HG02588 (cell line): ENCODE results near the gene PAQR7.

Experiments
- ATAC-seq: cut with Tn5 transposase; IDR thresholded peaks from one replicate; pipeline ENCODE4 v1.9.1; 2021; ENCODE audit warnings: mild to moderate bottlenecking, moderate library complexity; ENCODE audit not compliant: unreplicated experiment

The PAQR7 gene

DNA sequence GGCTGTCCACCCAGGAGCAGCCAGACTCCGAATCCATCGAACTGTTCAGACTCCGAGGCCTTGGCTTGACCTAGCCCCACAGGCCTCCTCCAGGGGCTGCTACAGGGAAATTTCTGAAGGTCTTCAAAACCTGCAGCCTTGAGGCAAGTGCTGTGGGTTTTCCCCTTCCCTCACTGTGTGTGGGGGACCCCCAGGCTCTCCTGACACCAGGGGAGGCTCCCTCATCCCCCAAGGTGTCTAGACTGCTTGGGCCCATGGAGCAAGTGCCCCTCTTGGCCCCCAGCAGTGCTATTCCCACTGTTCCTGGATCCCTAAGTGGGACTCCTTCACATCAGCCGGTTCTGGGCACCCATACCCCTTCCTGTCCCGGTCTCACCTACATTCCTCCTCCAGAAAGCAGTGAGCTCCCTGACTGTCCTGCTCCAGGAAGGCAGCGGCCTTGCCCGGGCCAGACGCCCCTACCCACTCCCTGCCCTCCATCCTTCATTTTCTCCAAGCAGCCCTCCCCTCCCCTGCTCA, 814 bp downstream of the PAQR7 start:
- ATAC-seq, result peak; percentile 12

DNA sequence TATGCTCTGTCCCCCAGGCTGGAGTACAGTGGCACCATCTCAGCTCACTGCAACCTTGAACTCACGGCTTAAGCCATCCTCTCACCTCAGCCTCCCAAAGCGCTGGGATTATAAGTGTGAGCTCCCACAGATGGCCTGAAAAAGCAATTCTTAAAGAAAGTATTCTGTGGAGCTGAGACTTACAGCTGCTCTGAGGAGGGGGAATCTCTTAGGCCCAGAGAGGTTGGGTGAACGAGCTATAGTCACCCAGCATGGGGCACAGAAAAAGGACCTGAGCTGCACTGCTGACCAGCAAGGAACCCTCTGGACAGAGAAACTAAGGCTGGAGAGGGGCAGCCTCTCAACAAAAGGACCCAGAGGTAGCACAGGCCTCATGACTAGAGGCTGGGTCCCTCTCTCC, 1.3 kb downstream of the PAQR7 start:
- no peak for ATAC-seq

DNA sequence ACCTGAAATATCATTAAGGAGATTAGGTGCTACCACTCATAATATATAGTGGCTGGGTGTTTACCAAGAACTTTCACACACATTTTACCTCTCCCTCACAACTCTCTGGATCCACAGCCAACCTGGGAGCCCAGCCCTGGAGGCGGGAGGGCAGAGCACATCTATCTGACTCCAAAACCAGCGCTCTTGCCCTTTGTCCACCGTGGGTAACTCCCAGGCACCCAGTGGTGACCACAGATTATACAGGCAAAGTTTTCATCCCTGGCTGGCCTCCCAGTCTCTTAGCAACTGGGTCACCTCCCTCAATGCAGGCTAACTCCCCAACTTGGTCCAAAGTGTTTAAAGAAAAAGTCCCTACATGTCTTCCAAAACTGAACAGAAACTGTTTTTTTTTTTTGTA, 2.4 kb downstream of the PAQR7 start:
- no peak for ATAC-seq

DNA sequence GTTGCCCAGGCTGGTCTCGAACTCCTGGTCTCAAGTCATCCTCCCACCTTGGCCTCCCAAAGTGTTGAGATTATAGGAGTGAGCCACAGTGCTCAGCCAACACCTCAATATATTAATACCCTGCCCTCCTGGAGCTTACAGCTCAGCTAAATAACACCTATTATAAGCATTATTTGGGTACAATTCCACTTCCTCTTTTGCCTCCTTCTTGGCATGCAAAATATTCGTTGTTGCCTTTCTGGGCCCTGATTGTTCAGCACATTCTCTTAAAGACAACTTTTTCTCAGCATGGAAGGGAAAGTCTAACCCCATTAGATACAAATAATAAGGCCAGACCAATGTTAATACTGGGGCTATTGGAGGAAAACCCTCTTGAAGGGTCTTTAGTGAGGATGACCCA, 2.8 kb downstream of the PAQR7 start:
- ATAC-seq, result no peak

DNA sequence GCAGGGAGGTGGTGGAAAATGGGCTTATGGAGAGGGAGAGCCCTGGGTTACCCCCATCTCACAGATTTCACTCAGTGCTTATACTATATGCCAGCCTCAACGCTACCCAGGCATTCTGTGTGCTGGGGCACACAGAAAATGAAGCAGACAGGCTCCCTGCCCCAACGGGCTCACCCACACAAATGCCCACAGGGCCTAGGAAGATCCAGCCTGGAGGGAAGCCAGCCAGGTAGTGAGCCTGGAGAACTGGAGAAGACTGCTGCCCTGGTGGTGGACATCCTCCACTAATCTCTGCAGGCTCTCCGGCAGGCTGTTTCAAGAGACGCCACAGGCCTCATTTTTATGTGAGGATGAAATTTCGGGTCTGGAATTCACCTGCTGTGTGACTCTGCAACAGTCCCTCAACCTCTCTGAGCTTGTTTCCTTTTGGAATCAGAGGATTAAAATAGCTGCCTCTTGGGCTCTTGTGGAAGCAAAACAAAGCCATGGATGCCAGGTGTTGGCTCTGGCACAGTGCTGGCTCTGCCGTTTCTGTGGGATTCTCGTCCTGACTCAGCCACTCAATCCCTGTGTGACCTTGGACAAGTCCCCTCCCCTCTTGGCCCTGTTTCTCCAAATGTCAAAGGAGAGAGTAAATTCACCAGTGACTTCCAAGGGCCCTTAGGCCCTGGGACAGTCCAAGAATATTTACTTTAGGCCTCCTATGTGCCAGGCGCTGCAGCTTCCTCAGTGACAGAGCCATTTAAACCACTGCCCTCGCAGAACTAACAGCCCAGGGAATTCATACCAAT, 3.6 kb downstream of the PAQR7 start:
- ATAC-seq, result no peak

DNA sequence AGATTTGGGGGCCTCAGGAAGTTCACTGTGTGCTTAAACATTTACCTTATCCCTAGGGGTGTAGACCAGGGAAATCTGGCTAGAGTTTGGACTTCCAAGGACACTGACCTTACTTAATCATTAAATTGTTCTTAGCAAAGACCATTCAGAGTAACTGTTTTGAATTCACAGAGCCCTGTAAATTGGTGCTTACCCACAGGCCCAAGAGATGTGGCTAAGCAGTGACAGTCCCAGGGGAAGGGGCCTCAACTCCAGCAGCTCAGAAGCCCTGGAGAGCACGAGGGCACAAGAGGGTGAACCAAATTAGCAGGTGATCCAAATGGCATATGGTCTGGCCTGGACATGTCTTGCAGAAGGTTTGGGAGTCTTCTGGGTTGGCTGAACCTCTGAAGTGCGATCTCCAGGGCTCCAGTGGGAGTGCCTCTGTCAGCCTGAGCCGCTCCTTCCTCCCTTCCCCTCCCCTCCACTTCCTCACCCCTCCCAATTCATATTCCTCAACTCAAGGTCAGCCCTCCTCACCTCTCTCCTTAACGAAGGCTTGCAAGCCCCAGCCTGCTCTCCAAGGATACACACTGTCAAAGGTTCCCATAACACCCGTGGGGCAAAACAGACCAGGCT, 4.3 kb downstream of the PAQR7 start:
- no peak for ATAC-seq

DNA sequence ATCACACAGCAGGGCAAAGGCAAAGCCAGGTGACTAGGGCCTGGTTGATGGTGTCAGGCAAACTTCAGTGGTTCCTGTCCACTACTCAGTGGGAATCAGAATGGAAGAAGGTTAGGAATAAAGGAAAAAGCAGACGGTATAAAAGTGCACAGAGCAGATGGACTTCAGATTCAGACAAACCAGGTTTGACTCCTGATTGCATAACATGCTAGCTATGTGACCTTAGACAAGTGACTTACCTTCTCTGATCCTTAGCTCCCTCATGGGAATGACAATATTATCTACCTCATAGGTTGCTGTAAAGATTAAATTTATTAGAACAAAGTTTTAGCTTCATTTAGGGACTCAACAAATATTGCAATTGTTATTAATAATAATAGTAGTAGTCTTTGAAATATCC, 4.9 kb downstream of the PAQR7 start:
- no peak for ATAC-seq

DNA sequence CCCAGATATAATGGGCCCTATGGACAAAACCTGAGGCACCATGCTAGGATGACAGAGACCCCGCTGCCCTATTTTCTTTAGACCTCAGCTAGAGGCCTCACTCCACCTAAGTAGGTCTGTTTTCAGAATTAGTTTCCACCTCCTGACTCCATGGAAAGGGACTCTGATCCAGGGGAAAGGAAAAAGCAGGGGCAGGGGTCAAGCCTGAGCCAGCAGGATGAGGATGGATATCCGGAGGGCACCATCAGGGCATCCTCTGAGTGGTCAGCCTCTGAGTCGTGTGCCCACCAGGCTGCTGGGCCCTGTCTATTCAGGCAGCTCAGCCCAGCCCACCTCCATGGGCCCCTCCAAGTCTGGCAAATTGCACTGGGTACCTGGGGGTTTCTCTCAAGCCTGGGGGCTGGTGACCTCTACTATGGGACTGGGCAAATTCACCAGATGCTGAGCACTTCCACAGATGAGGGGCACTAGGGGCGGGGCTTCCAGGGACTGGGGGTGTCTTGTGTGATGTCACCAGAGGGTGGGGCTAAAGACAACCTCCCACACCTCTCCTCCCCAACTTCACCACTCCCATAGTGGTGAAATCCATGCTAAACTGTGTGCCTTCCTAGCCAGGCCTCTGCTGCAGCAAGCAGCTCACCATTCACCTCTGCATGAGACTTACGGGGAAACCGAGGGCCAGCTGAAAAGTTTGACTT, 5.5 kb downstream of the PAQR7 start:
- ATAC-seq, result no peak

DNA sequence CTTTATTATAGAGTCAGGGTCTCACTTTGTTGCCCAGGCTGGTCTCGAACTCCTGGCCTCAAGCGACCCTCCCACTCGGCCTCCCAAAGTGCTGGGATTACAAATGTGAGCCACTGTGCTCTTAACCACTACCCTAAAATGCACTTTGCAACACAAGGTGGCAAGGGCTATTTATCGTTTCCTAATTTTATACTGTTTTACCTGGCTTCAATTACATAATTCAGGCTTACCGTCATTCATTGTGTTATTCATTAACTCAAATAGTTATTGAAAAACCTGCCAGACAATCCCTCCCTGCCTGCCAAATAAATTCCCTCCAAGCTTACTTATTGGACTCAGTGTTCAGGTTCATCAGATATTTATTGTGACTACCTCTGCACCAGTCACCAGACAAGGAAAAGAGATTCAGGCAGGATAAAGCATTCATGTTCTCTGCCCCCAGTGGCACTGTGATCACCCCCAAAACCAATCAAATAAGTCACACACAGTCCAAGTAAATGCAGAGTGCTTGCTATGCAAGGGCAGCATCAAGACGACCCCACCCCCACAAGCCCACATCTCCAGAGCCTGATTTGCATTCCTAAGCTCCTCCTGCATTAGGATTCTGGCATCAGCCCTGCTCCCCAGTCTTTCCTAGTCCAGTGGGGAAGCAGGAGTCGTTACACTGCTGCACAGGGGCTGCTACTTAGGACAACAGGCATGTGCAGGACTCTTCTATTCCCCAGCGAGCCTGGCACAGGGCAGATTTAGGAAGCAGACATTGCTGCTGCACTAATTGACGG, 8.1 kb downstream of the PAQR7 start:
- no peak for ATAC-seq

DNA sequence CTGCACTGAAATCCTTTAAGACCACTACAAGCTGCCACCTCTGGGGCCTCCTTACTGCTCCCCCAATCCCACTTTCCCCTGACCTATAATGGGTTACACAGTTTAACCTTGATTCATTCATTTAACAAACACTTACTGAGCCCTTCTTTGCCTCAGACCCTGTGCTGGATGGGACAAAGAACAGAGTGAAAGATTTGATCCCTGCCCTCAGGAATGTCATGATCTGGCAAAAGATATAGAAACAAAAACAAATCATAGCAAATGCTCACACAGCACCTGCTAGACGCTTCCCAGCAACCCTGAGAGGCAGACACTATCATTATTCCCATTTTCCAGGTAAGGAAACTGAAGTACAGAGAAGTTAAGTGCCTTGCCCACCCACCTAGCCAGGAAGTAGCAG, 9.2 kb downstream of the PAQR7 start:
- no peak for ATAC-seq

DNA sequence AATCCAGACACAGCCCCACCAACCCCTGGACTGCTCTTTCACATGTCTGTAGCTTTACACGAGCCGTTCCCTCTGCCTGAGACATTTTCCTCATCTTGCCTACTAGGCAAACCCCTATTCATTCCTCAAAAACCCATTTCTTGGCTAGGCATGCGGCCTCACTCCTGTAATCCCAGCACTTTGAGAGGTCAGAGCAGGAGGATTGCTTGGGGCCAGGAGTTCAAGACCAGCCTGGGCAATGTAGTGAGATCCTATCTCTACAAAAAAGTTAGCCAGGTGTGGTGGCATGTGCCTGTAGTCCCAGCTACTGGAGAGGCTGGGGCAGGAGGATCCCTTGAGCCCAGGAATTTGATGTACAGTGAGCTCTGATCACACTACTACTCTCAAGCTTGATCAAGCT, 11.1 kb downstream of the PAQR7 start:
- no peak for ATAC-seq

DNA sequence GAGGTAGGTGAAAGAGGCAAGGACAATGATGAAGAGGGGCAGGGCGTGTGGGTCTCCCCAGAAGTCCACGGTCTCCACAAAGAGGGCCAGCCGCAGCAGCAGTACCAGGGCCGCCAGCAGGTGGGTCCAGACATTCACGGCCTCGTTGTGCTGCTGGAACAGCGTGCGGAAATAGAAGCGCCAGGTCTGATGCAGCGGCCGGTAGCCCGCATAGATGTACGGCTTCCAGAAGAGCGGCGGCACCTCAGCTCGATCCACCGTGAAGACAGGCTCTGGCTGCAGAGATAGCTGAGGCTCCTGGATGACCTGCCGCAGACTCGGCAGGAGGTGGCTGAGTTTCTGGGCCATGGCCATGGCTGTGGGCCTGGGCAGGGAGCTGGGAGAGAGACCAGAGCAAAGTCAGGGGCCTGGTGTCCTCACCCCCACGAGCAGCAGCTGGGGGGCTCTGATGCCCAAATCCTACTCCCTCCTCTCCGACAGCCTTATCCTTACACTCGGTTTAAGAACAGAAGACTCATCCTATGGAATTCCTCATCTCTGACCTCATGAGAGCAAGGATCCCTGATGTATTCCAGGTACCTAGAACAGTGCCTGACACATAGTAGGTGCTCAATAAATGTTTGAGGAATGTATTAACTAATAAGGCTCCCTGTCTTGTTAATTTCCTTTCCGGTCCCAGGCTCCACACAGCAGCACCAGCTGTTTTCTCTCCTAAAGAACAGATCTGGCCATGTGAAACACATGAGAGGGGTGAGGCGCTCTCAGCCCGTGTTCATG, 11.8 kb downstream of the PAQR7 start:
- ATAC-seq, result no peak

DNA sequence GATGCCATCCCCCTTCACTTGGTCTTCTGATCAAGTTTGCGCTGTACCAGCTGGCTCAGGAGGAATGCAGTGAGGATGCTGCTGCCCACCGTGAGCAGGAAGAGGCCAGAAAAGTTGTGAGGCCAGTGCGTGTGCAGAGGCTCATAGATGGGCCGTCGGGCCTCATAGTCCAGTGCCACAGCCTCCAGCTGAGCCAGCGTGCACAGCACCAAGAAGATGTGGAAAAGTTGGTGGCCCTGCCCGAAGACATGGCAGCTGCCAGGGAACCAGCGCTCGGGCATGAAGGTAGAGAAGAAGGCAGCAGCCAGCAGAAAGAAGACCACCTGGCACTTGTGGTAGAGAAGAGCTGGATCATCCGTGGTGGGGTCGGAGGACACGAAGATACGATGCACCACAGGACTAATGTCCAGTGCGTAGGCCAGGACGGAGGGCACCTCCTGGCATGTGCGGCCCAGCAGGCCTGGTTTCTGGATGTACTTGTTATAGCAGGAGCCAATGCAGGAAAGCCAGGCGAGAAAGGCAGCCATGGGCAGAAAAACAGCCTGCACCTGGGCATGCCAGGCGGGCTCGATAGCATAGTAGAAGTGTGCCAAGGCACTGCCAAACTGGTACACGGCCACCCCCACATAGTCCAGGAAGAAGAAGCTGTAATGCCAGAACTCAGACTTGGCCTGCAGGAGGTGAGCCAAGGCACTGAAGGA, 12.6 kb downstream of the PAQR7 start:
- no peak for ATAC-seq

DNA sequence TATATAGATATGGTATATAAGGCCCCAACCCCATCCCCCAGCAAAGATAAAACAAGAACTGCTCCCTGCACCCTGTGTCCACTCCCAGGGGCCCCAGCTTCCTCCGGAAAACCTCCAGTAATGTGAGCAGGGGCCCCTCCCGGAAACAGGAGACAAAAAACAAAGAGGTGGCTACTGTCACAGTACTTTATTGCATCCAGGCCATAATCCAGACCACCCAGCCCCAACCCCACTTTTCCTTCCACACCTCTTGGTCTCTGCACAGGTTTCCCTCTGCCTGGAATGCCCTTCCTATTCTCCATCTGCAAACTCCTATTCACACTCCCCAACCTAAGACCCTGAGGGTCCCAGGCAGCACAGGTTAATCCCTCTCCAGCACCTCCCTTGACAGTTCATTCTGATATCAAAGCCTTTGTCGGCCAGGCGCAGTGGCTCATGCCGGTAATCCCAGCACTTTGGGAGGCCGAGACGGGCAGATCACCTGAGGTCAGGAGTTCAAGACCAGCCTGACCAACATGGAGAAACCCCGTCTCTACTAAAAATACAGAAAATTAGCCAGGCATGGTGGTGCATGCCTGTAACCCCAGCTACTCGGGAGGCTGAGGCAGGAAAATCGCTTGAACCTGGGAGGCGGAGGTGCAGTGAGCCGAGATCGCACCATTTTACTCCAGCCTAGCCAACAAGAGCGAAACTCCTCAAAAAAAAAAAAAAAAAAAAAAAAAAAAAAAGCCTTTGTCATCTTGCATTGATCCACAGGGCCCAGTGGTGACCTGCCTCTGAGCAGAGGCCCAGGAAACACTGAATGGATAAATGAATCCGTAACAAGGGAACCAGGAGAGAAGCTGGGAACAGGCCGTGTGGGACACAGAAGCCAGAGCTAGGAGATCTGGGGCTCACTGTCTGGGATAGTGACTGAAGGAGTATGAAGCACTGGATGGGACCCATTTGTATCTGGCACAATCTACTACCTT, 13.9 kb downstream of the PAQR7 start:
- no peak for ATAC-seq

DNA sequence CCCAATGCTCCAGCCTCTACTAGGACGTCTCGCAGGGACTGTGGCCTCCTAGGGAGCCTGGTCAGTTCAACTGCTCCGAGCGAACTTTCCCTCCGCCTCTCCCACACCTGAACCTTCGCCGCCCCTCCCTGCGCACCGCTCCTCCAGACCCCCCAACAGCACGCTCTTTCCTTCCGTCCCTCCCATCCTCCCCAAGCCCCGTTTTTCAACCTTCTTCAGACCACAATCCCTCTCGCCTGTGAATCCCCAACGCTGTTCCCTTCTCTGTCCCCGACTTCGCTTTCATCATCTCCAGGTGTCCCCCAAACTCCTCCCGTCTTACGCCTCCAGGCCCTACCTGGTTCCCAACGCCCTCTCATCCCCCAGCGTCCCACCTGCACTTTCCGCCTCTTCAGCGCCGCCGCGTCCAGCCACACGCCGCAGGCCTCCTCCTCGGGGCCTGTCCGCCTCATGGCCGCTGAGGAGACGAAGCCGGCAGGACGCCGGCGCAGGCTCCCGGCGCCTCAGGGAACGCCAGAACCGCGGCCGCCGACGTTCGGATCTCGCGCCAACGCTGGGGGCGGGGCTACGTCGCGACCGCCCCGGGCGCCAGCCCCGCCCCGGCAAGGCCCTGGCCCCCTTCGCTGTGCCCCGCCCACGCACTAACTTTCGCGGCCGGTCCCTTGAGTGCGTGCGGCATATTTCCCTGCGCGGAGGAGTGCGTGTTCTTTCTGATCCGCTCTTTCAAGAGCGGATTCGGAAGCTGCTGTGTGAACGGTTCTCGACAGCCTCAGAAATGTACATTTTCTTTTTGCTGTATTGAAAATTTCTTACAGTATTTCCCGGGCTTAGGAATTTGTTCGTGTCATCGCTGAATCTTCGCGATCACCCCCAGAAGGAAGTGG, 16.4 kb downstream of the PAQR7 start, which contains the start of gene AUNIP:
AUNIP (minus strand) TSS at position 552 of the 884 bp plus-strand sequence; CDS start at position 452, 100 bp downstream.
- ATAC-seq, result peak; percentile 84

DNA sequence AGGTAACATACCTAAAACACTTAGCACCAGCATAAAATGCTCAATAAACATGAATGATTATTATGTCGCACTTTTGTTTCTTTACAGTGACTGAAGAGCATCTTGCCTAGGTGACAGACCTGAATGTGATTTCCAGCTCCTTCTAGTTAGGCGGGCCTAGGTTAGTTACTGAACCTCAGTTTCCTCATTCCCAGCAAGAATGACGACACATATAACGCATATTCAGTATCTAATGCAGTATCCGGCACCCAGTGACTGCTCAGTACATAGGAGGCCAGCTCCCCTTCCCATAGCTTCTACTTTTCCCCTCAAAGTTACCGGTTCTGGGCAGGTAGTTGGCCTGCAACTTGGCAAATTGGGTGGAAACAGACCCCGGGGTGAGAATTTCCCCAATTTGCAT, 17.0 kb downstream of the PAQR7 start:
- ATAC-seq, result no peak

DNA sequence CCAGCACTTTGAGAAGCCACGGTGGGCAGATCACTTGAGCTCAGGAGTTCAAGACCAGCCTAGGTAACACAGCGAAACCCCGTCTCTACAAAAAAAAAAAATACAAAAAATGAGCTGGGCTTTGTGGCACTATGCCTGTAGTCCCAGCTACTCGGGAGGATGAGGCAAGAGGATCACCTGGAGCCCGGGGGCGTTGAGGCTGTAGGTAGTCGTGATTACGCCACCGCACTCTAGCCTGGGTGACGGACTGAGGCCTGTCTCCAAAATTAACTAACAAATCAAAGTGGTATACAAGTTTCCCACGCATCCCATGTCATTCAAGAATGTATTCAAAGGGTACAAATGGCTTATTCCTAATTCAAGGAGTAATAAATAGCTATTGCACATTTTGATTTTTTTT, 18.7 kb downstream of the PAQR7 start:
- ATAC-seq, result no peak
